MM.1S (cell line): Measurements from ENCODE around the gene ENTPD2.
"Not testable (repeated sequence)": the region's sequence is repeated elsewhere in the genome, so short reads cannot be mapped to it uniquely, and the experiment has no call there.

Experiments
- EZH2 ChIP-seq: fragments of 300-600 bp; sonication (generic); optimal IDR thresholded peaks from 2 replicates; pipeline ENCODE3; 2017; ENCODE audit warnings: low read depth, mild to moderate bottlenecking, antibody characterized with exemption, low read length, mixed read lengths
- EZH2phosphoT487 ChIP-seq: fragments of 300-600 bp; sonication (generic); IDR thresholded peaks from 2 replicates; pipeline ENCODE4 v1.6.1; 2018; ENCODE audit warnings: antibody characterized with exemption, low read length
- TF ChIP-seq, protein P1 (sequence below): fragments of 300-600 bp; sonication (generic); IDR thresholded peaks from 2 replicates; pipeline ENCODE4 v1.5.1; 2016; ENCODE audit warnings: antibody characterized with exemption, low read length, mixed read lengths

- TF ChIP-seq, protein P1, sequence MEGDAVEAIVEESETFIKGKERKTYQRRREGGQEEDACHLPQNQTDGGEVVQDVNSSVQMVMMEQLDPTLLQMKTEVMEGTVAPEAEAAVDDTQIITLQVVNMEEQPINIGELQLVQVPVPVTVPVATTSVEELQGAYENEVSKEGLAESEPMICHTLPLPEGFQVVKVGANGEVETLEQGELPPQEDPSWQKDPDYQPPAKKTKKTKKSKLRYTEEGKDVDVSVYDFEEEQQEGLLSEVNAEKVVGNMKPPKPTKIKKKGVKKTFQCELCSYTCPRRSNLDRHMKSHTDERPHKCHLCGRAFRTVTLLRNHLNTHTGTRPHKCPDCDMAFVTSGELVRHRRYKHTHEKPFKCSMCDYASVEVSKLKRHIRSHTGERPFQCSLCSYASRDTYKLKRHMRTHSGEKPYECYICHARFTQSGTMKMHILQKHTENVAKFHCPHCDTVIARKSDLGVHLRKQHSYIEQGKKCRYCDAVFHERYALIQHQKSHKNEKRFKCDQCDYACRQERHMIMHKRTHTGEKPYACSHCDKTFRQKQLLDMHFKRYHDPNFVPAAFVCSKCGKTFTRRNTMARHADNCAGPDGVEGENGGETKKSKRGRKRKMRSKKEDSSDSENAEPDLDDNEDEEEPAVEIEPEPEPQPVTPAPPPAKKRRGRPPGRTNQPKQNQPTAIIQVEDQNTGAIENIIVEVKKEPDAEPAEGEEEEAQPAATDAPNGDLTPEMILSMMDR, result not testable (repeated sequence)
- TF ChIP-seq EZH2, EZH2phosphoT487: not testable (repeated sequence)
Observed at GRCh38 chr9:137062798-137063197, 8.9 kb upstream of the ENTPD2 start.
